OCI-LY7 (cell line): ENCODE measurements around the gene SLC25A23. TPM values are rescaled to one million over a fixed set of nuclear protein-coding genes. Genes with fewer than 3 reads are reported as not detected.

ENCODE experiments used
- BruUV-seq: library from RNA; stranded (reverse); fragments of 400-500 nt; replicated peaks from 2 replicates; lab custom pipeline; 2021; lab: Mats Ljungman, UMichigan
- CTCF ChIA-PET: fragments of 300-600 bp; sonication (Branson Sonifier 250); formaldehyde crosslinking; loops from one replicate; lab custom pipeline; 2022; ENCODE audit warnings: antibody characterized with exemption; ENCODE audit not compliant: unreplicated experiment; lab: Charles Lee
- POLR2A ChIA-PET: fragments of 300-600 bp; sonication (Branson Sonifier 250); formaldehyde crosslinking; loops from one replicate; lab custom pipeline; 2022; ENCODE audit warnings: antibody characterized with exemption; lab: Charles Lee
- DNase-seq: peaks from one replicate; pipeline ENCODE4 v3.0.0-alpha.2; 2015; ENCODE audit warnings: low spot score
- H2AFZ ChIP-seq: fragments of 200-600 bp; sonication (generic), shearing (Covaris generic); 2 replicates; pipeline ENCODE4 v1.6.1; 2014; ENCODE audit warnings: mild to moderate bottlenecking, antibody characterized with exemption, low read length, moderate library complexity
- H3K27ac ChIP-seq: fragments of 200-600 bp; sonication (generic); 2 replicates; pipeline ENCODE4 v1.5.1; 2014; ENCODE audit warnings: mixed run types, low read depth, mild to moderate bottlenecking, moderate library complexity, low read length, inconsistent platforms; ENCODE audit not compliant: poor library complexity, severe bottlenecking
- H3K36me3 ChIP-seq: fragments of 200-600 bp; sonication (generic); 2 replicates; pipeline ENCODE4 v1.6.1; 2014; ENCODE audit warnings: mild to moderate bottlenecking, antibody characterized with exemption, low read length, moderate library complexity, mixed read lengths; ENCODE audit not compliant: insufficient read depth
- H3K4me1 ChIP-seq: fragments of 200-600 bp; sonication (generic); 2 replicates; pipeline ENCODE4 v1.5.1; 2014; ENCODE audit warnings: mild to moderate bottlenecking, low read length; ENCODE audit not compliant: insufficient read depth, poor library complexity, severe bottlenecking
- H3K4me2 ChIP-seq: fragments of 200-600 bp; sonication (generic); 2 replicates; pipeline ENCODE4 v1.6.1; 2014; ENCODE audit warnings: mild to moderate bottlenecking, low read length
- H3K4me3 ChIP-seq: fragments of 200-600 bp; sonication (generic); 2 replicates; pipeline ENCODE4 v1.5.1; 2014; ENCODE audit warnings: mild to moderate bottlenecking, low read depth, low read length; ENCODE audit not compliant: poor library complexity, severe bottlenecking
- H3K79me2 ChIP-seq: fragments of 200-600 bp; sonication (generic); 2 replicates; pipeline ENCODE4 v1.6.1; 2016; ENCODE audit warnings: low read depth, mild to moderate bottlenecking, low read length, moderate library complexity, mixed read lengths; ENCODE audit not compliant: insufficient read depth
- H3K9me2 ChIP-seq: fragments of 200-600 bp; sonication (generic); 2 replicates; pipeline ENCODE4 v1.6.1; 2016; ENCODE audit warnings: mild to moderate bottlenecking, low read length, mixed read lengths; ENCODE audit not compliant: insufficient read depth
- H3K9me3 ChIP-seq: fragments of 200-600 bp; sonication (generic); 2 replicates; pipeline ENCODE4 v1.6.1; 2014; ENCODE audit warnings: mild to moderate bottlenecking, mixed run types, low read length, mixed read lengths
- H4K20me1 ChIP-seq: fragments of 200-600 bp; sonication (generic); 2 replicates; pipeline ENCODE4 v1.6.1; 2014; ENCODE audit warnings: mild to moderate bottlenecking, antibody characterized with exemption, low read length, moderate library complexity, mixed read lengths; ENCODE audit not compliant: insufficient read depth
- CTCF ChIP-seq: fragments of 200-600 bp; sonication (generic); conservative IDR thresholded peaks from 2 replicates; pipeline ENCODE4 v1.5.1; 2014; ENCODE audit warnings: mild to moderate bottlenecking, antibody characterized with exemption, low read length, moderate library complexity, mixed read lengths
- EZH2phosphoT487 ChIP-seq: fragments of 200-600 bp; sonication (generic); IDR thresholded peaks from 2 replicates; pipeline ENCODE4 v1.6.1; 2018; ENCODE audit warnings: low read depth, borderline replicate concordance, mild to moderate bottlenecking, mixed run types, antibody characterized with exemption, low read length, moderate library complexity, mixed read lengths
- intact Hi-C: fragments of 100-400 bp; cut with micrococcal nuclease; formaldehyde crosslinking; loops from one replicate; pipeline ENCODE4 v1.10.0; 2022; ENCODE audit not compliant: unreplicated experiment
- total RNA-seq, 2 experiments: library from RNA; depleted of rRNA in 1 of 2; stranded (reverse); fragments of >200 nt in 1 of 2; shearing (Covaris generic) in 1 of 2; gene quantifications; 2 replicates each; pipeline ENCODE4 v1.2.3, GENCODE V29; 2014 to 2022

SLC25A23 gene
- total RNA-seq, 2 experiments from 2014 or later = 50.9 to 65.7 TPM

DNA sequence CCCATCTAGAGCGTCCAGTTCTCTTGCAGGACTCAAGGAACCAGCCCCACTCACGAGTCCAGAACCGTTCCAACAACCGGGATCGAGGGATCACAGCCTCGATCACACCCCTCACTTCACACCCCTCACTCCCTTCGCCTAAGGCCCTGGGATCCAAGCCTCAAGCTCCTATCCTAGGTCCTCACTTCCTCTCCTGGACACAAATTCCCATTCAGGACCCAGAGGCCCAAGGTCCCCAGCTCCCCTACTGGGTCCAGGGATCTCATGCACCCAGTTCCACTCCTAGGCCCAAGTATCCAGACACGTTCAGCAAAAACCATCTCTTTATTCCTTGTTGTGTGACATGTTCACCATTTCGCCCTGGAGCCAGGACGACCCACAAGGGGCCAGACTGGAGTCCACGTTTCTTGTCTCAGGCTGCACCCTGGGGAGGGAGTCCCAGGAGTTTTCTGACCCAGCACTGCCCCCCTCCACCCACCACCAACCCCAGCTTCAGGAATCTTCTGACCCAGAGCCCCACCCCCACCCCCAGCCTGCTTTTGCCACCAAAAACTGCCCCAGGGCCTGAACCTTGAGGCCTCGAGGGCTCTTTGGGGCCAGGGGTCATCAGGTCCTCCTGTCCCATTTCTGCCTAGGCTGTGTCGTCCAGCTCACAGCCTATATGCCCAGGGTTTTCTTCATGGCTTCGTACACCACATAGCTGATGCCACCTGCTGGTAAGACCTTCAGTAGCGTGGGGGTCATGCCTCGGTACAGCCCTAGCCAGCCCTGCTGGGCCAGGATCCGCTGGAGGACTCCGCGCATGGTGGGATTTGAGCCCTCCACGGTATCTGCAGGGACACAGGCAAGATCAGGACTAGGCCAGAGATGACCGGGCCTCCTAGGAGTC, 33.6 kb downstream of the SLC25A23 start:
- intact Hi-C loops = loop anchor here (2.0 to 10.0 kb wide), 3 partner anchors 35 to 261 kb away; partner anchors contain the start of gene ALKBH7
- ChIA-PET CTCF (no interaction called here), POLR2A (interaction anchor here (0.6 to 0.7 kb wide), 4 partner anchors 8 to 651 kb away, joined by 3 to 4 read pairs (median 3); no protein-coding TSS in a partner anchor)
- DNase-seq = peak; percentile 56
- H3K79me2 ChIP-seq = peaks cover 32% of the 10 kb centered on the region
- peaks cover 24% of the 10 kb centered on the region for H3K36me3 ChIP-seq
- H4K20me1 ChIP-seq = peaks cover 24% of the 10 kb centered on the region
- H3K4me3 ChIP-seq = peak overlapping the region; percentile 40
- peak overlapping the region; percentile 53; the same call in 1 of the 2 replicates for H2AFZ ChIP-seq
- BruUV-seq = TSS peak; percentile 89
- H3K9me3 ChIP-seq = no peaks in the 10 kb centered on the region
- peak; percentile 73 for TF ChIP-seq CTCF
- TF ChIP-seq EZH2phosphoT487 = no peak
- no peaks in the 10 kb centered on the region for H3K9me2 ChIP-seq
- H3K27ac ChIP-seq = peak overlapping the region; percentile 48
- H3K4me2 ChIP-seq = peak overlapping the region; percentile 51
- peaks cover 26% of the 10 kb centered on the region for H3K4me1 ChIP-seq

DNA sequence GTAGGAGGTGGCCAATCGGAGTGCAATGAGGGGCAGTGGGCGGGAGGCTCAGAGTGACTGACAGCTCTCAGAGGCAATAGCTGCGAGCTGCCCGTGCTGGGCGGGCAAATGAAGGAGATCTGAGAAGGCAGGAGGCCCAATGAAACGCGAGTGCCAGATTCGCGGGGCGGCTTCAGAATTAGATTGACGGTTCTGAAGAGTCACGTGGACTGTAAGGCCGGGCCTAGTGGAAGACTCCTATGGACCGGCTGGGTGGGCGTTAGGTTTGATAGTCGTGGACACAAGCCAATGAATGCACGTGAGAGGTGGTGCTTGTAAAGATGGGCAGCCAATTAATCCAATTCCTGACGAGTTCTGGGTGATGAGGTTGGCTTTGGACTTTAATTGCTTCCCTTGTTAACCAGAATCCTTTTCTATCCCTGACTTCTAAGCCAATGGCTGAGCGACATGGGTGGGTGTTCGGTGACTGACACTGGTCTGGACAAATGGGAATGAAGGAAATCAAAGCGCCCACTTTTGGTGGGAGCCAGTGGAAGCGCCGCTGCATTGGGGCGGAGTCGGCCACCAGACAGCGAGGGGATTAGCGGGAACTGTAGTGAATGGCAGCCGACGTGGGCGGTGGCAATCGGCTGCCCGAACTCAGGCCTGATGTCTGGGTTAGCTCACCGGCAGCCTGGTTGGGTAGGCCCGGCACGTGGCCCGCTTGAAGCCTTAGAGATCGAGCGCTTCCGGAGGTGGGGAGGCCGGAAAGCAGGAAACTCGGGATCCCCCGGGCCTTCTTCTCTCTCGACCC, 34.5 kb downstream of the SLC25A23 start:
- ChIA-PET POLR2A (interaction anchor here (0.5 to 1.2 kb wide), 4 partner anchors 9 to 650 kb away, joined by 3 to 5 read pairs (median 3); partner anchors contain the start of gene ALKBH7), CTCF (no interaction called here)
- peak; percentile 100 for DNase-seq
- Histone ChIP-seq H3K27ac (peak overlapping the region; percentile 48), H3K4me2 (peak overlapping the region; percentile 51), H4K20me1 (peaks cover 24% of the 10 kb centered on the region), H2AFZ (peak overlapping the region; percentile 53; the same call in 1 of the 2 replicates), H3K36me3 (peaks cover 33% of the 10 kb centered on the region), H3K9me3 (no peaks in the 10 kb centered on the region), H3K4me1 (peaks cover 26% of the 10 kb centered on the region), H3K79me2 (peaks cover 40% of the 10 kb centered on the region), H3K4me3 (peak overlapping the region; percentile 40), H3K9me2 (no peaks in the 10 kb centered on the region)
- no peak for TF ChIP-seq CTCF
- no TSS peak for BruUV-seq
- intact Hi-C loops = loop anchor here (2.0 to 10.0 kb wide), 3 partner anchors 36 to 260 kb away; partner anchors contain the start of gene ALKBH7
